GM10248 (cell line): ENCODE data around the gene TMX3.

Experiments
- CTCF ChIA-PET: fragments of 300-600 bp; sonication (Branson Sonifier 250); formaldehyde crosslinking; extraction: SDS; loops from one replicate; lab custom pipeline; 2021; ENCODE audit warnings: antibody characterized with exemption; lab: Yijun Ruan, JAX
- POLR2A ChIA-PET: fragments of 350-650 bp; sonication (Branson Sonifier 250); formaldehyde crosslinking; extraction: SDS; loops from one replicate; lab custom pipeline; 2020; ENCODE audit warnings: antibody characterized with exemption; lab: Yijun Ruan, JAX
- DNase-seq: peaks from one replicate; pipeline ENCODE4 v3.0.0; 2012; ENCODE audit errors: extremely low spot score
- CTCF ChIP-seq: IDR thresholded peaks from 2 replicates; pipeline ENCODE4 v1.5.1; 2012; ENCODE audit warnings: mild to moderate bottlenecking, low read depth; ENCODE audit errors: extremely low read depth, missing control alignments, control extremely low read depth

Gene TMX3

GRCh38 chr18:68714712-68715496, at the start of gene TMX3:
Gene TMX3, minus strand, starts transcription at chr18:68715108. Its CDS starts 127 bp downstream, at chr18:68714981.
- CTCF ChIA-PET: interaction anchor here (1.9 kb wide), 1 partner anchor 19 kb away, joined by 5 read pairs; no protein-coding TSS in a partner anchor
- POLR2A ChIA-PET: no interaction called here
- TF ChIP-seq CTCF: no peak
- DNase-seq: peak; percentile 97

GRCh38 chr18:68764016-68764415, 49.1 kb upstream of the TMX3 start:
- CTCF ChIA-PET: interaction anchor here (1.2 to 1.4 kb wide), 2 partner anchors 9 to 1563 kb away, joined by 3 to 4 read pairs; no protein-coding TSS in a partner anchor
- POLR2A ChIA-PET: no interaction called here
- DNase-seq: no peak
- no peak for TF ChIP-seq CTCF

- ChIA-PET CTCF (no interaction called here), POLR2A (no interaction called here)
- TF ChIP-seq CTCF: no peak
- DNase-seq: no peak
These were observed 48.2 kb upstream of the TMX3 start for GRCh38 chr18:68763083-68763482.

- TF ChIP-seq CTCF: no peak
- POLR2A ChIA-PET: no interaction called here
- CTCF ChIA-PET: interaction anchor here (1.1 to 2.0 kb wide), 2 partner anchors 12 to 14 kb away, joined by 3 to 5 read pairs; no protein-coding TSS in a partner anchor
- no peak for DNase-seq
These were observed 44.4 kb upstream of the TMX3 start for GRCh38 chr18:68759308-68759707.

- no peak for TF ChIP-seq CTCF
- ChIA-PET CTCF (interaction anchor here (2.0 kb wide), 1 partner anchor 14 kb away, joined by 5 read pairs; no protein-coding TSS in a partner anchor), POLR2A (no interaction called here)
- no peak for DNase-seq
These were observed 42.2 kb upstream of the TMX3 start for GRCh38 chr18:68757126-68757525.

GRCh38 chr18:68742206-68742605, 27.3 kb upstream of the TMX3 start:
- CTCF ChIA-PET: interaction anchor here (1.1 kb wide), 1 partner anchor 16 kb away, joined by 3 read pairs; no protein-coding TSS in a partner anchor
- POLR2A ChIA-PET: no interaction called here
- no peak for DNase-seq
- no peak for TF ChIP-seq CTCF
